Measurements from ENCODE around the gene DLGAP1.

Gene DLGAP1

GRCh38 chr18:3451183-3451988 lies 1003.7 kb downstream of the DLGAP1 start (continued):
- TF ChIP-seq ZNF416 (tag by site-specific recombination; IDR thresholded peaks at IDR 0.05), result no peak
- TF ChIP-seq ZNF121 (tag by site-specific recombination; IDR thresholded peaks at IDR 0.05), result no peak
- peak; percentile 71 for TF ChIP-seq PRDM6 (tag by site-specific recombination; IDR thresholded peaks at IDR 0.05)
- TF ChIP-seq ZSCAN23 (tag by site-specific recombination; IDR thresholded peaks at IDR 0.05), result no peak
- TF ChIP-seq ZNF146 (tag by site-specific recombination; IDR thresholded peaks at IDR 0.05), result no peak
- TF ChIP-seq HOXC10 (CRISPR knock-in tag; IDR thresholded peaks at IDR 0.05), result no peak
- no peak for TF ChIP-seq ZNF449 (tag by site-specific recombination; IDR thresholded peaks at IDR 0.05)
- no peak for TF ChIP-seq ZNF624 (tag by site-specific recombination; IDR thresholded peaks at IDR 0.05)
- no peak for TF ChIP-seq ZNF776 (tag by site-specific recombination; IDR thresholded peaks at IDR 0.05; ENCODE audit: borderline replicate concordance)
- no peak for TF ChIP-seq ZNF140 (tag by site-specific recombination; IDR thresholded peaks at IDR 0.05)
- TF ChIP-seq ZNF843 (tag by site-specific recombination; IDR thresholded peaks at IDR 0.05), result no peak; the same call in 1 of the 2 replicates
- TF ChIP-seq ZNF391 (tag by site-specific recombination; IDR thresholded peaks at IDR 0.05; ENCODE audit: borderline replicate concordance, low read depth), result no peak
- no peak for TF ChIP-seq ZNF791 (tag by site-specific recombination; IDR thresholded peaks at IDR 0.05)
- no peak for TF ChIP-seq ZNF157 (tag by site-specific recombination; IDR thresholded peaks at IDR 0.05)
- TF ChIP-seq ZNF23 (tag by site-specific recombination; IDR thresholded peaks at IDR 0.05; ENCODE audit: borderline replicate concordance), result no peak
- TF ChIP-seq ZNF558 (tag by site-specific recombination; IDR thresholded peaks at IDR 0.05), result no peak
- no peak for TF ChIP-seq ZNF677 (tag by site-specific recombination; IDR thresholded peaks at IDR 0.05)
- TF ChIP-seq, protein P1, sequence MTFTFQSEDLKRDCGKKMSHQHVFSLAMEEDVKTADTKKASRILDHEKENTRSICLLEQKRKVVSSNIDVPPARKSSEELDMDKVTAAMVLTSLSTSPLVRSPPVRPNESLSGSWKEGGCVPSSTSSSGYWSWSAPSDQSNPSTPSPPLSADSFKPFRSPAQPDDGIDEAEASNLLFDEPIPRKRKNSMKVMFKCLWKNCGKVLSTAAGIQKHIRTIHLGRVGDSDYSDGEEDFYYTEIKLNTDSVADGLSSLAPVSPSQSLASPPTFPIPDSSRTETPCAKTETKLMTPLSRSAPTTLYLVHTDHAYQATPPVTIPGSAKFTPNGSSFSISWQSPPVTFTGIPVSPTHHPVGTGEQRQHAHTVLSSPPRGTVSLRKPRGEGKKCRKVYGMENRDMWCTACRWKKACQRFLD (tag by site-specific recombination; IDR thresholded peaks at IDR 0.05), result no peak
- no peak for TF ChIP-seq ZBTB17 (tag by site-specific recombination; IDR thresholded peaks at IDR 0.05)
- TF ChIP-seq SP3 (tag by site-specific recombination; IDR thresholded peaks at IDR 0.05), result peak; percentile 61
- no peak for TF ChIP-seq ZSCAN4 (tag by site-specific recombination; IDR thresholded peaks at IDR 0.05)
- no peak for TF ChIP-seq ZNF404 (tag by site-specific recombination; IDR thresholded peaks at IDR 0.05)
- TF ChIP-seq ZNF155 (tag by site-specific recombination; IDR thresholded peaks at IDR 0.05), result no peak
- no peak for TF ChIP-seq ZNF555 (tag by site-specific recombination; conservative IDR thresholded peaks at IDR 0.05)
- TF ChIP-seq YY1 (tag by site-specific recombination; IDR thresholded peaks at IDR 0.05), result no peak
- no peak for TF ChIP-seq ZNF792 (tag by site-specific recombination; IDR thresholded peaks at IDR 0.05)
- no peak for TF ChIP-seq GLI4 (tag by site-specific recombination; IDR thresholded peaks at IDR 0.05)
- no peak for TF ChIP-seq ZNF19 (tag by site-specific recombination; IDR thresholded peaks at IDR 0.05; ENCODE audit: low read depth)
- no peak for TF ChIP-seq ZNF768 (tag by site-specific recombination; IDR thresholded peaks at IDR 0.05)
- TF ChIP-seq KLF1 (tag by site-specific recombination; IDR thresholded peaks at IDR 0.05), result no peak
- TF ChIP-seq ZEB2 (tag by site-specific recombination; IDR thresholded peaks at IDR 0.05), result peak; percentile 50
- TF ChIP-seq SP7 (tag by site-specific recombination; IDR thresholded peaks at IDR 0.05), result peak; percentile 71
- no peak for TF ChIP-seq ZNF266 (tag by site-specific recombination; IDR thresholded peaks at IDR 0.05; ENCODE audit: low read depth)
- TF ChIP-seq ZNF37A (tag by site-specific recombination; IDR thresholded peaks at IDR 0.05), result no peak
- TF ChIP-seq ZNF660 (tag by site-specific recombination; IDR thresholded peaks at IDR 0.05), result no peak
- no peak for TF ChIP-seq ZNF76 (tag by site-specific recombination; IDR thresholded peaks at IDR 0.05; ENCODE audit: borderline replicate concordance, low read depth)
- TF ChIP-seq ZNF501 (tag by site-specific recombination; IDR thresholded peaks at IDR 0.05), result no peak
- no peak for TF ChIP-seq ZNF324 (tag by site-specific recombination; IDR thresholded peaks at IDR 0.05)
